Upper lobe of left lung (tissue), 4 donors: ENCODE results near the gene TBC1D8.

Experiments used
- POLR2AphosphoS5 ChIP-seq, 2 donors: sonication (generic); formaldehyde crosslinking; IDR thresholded peaks; one replicate each; pipeline ENCODE4 v1.5.1; 2017; ENCODE audit warnings: antibody characterized with exemption in 2 of 2
- TF ChIP-seq, protein P1 (sequence below), 6 experiments: fragments of 450-650 bp in 4 of 6; fragments of 200-600 bp in 2 of 6; sonication (generic) in 2 of 6; IDR thresholded peaks; one replicate each; pipeline ENCODE4 v1.5.1; 2016 to 2019; ENCODE audit warnings: antibody characterized with exemption in 6 of 6

DNA sequence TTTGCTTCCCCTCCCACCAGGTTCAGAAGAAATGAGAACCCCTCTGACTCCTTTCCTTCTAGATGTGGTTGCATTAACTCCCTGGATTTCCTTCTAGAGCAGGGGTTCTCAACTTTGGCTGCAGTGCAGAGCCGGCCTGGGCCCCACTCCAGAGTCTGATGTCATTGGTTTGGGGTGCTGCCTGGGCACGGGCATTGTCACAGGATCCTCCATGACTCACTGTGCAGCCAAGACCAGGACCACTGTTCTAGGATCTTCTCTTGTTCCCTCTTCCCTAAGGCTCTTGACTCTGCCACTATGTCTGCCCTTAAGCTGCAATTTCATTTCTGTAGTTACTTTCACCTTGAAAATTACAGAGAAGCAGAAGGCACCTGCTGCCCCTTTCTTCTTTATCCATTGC is 31.8 kb downstream of the TBC1D8 start:
- TF ChIP-seq POLR2AphosphoS5 (IDR thresholded peaks at IDR 0.05) = peak in 1 of 2 donors; percentile 36
- TF ChIP-seq, protein P1, sequence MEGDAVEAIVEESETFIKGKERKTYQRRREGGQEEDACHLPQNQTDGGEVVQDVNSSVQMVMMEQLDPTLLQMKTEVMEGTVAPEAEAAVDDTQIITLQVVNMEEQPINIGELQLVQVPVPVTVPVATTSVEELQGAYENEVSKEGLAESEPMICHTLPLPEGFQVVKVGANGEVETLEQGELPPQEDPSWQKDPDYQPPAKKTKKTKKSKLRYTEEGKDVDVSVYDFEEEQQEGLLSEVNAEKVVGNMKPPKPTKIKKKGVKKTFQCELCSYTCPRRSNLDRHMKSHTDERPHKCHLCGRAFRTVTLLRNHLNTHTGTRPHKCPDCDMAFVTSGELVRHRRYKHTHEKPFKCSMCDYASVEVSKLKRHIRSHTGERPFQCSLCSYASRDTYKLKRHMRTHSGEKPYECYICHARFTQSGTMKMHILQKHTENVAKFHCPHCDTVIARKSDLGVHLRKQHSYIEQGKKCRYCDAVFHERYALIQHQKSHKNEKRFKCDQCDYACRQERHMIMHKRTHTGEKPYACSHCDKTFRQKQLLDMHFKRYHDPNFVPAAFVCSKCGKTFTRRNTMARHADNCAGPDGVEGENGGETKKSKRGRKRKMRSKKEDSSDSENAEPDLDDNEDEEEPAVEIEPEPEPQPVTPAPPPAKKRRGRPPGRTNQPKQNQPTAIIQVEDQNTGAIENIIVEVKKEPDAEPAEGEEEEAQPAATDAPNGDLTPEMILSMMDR (IDR thresholded peaks at IDR 0.05) = no peak
